ENCODE results near the gene ATG16L2.
A peak's percentile ranks its signal among the peaks of the same experiment; 100 is the strongest.

DNA sequence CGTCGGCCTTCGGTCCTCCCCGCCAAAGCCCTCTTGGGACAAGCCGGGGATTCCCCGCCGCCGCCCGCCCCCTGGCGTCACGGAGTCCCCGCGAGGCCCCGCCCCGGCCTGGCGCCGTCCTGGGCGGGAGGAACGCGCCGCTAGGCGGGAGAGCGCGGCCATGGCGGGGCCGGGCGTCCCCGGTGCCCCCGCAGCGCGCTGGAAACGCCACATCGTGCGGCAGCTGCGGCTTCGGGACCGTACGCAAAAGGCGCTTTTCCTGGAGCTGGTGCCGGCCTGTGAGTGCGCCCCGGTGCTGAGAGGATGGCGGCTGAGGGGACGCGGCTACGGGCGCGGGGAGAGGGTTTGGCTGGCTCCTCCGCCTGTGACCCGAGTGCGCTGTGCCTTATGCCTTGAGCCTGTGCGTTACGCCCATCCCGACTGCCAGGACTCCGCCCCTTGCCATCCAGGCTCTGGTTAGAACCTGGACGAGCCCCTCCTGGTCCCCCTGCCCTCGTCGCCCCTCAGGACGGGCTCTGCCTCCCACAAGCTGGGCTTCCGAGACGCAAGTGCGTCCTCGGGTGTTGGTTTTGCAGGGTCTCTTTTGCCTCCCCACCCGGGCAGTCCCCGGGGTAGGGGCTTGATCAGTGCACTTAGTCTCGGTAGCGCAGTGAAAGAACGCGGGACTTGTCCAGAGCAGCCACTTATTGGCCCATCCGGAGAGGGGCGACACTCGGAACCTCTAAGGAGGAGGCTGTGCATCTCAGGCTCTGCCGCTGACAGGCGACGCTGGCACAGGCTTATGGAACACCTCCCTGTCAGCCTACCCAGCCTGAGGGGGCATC is at the start of gene ATG16L2:
- TF ChIP-seq POLR2A (IDR thresholded peaks at IDR 0.05; ENCODE audit: low read length) (peak; percentile 74), GATA1 (IDR thresholded peaks at IDR 0.05; ENCODE audit: low read depth, low read length) (no peak)

Data from erythroblast (primary cell).